HG03196 (cell line): ENCODE results near the gene CLEC2A.
"Not testable (repeated sequence)": the region's sequence is repeated elsewhere in the genome, so short reads cannot be mapped to it uniquely, and the experiment has no call there.

ENCODE experiments used
- ATAC-seq: cut with Tn5 transposase; IDR thresholded peaks from one replicate; pipeline ENCODE4 v1.9.1; 2021; ENCODE audit not compliant: unreplicated experiment

Gene CLEC2A

GRCh38 chr12:9883175-9883574, 49.0 kb downstream of the CLEC2A start:
- ATAC-seq = no peak

- no peak for ATAC-seq
These were observed 50.2 kb downstream of the CLEC2A start for GRCh38 chr12:9881988-9882387.

- no peak for ATAC-seq
These were observed 50.9 kb downstream of the CLEC2A start, which contains the start of gene KLRF2 for GRCh38 chr12:9881246-9881645. Gene KLRF2 (plus strand): TSS chr12:9881489. CDS start chr12:9881596, 107 bp downstream.

GRCh38 chr12:9880532-9881078, 51.6 kb downstream of the CLEC2A start:
- no peak for ATAC-seq

DNA sequence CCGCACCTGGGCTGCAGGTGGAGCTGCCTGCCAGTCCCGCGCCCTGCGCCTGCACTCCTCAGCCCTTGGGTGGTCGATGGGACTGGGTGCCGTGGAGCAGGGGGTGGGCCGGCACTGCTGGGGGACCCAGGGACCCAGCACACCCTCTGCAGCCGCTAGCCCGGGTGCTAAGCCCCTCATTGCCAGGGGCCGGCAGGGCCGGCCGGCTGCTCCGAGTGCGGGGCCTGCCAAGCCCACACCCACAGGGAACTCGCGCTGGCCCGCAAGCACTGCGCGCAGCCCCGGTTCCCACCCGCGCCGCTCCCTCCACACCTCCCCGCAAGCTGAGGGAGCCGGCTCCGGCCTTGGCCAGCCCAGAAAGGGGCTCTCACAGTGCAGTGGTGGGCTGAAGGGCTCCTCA, 56.0 kb downstream of the CLEC2A start:
- ATAC-seq = not testable (repeated sequence)

- ATAC-seq = no peak
These were observed 59.4 kb downstream of the CLEC2A start for GRCh38 chr12:9872742-9873141.

- ATAC-seq = no peak
These were observed 60.0 kb downstream of the CLEC2A start for GRCh38 chr12:9872162-9872561.

- no peak for ATAC-seq
These were observed 61.8 kb downstream of the CLEC2A start for GRCh38 chr12:9870286-9870866.

- no peak for ATAC-seq
These were observed 62.6 kb downstream of the CLEC2A start, which contains the start of gene CLEC2B for GRCh38 chr12:9869307-9870161. Gene CLEC2B (minus strand): TSS chr12:9869354.

DNA sequence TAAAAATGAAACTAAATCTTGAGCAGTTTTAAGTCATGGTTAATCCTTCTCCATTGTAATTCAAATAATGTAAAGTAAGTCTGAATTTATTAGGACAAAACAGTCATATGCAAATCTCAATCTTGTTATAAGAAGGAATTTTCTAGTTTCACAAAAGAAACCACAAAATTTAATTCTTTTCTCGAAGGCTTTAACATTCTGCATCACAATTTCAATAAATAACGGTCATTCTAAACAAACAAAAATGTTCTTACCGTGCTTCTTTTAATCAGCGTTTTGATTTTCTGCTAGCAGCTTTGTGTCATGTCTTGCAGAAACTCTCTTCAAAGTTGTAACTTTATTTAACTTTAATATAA, 63.2 kb downstream of the CLEC2A start:
- no peak for ATAC-seq

- no peak for ATAC-seq
These were observed 63.8 kb downstream of the CLEC2A start for GRCh38 chr12:9868311-9868801.

- no peak for ATAC-seq
These were observed 64.6 kb downstream of the CLEC2A start for GRCh38 chr12:9867531-9867930.

DNA sequence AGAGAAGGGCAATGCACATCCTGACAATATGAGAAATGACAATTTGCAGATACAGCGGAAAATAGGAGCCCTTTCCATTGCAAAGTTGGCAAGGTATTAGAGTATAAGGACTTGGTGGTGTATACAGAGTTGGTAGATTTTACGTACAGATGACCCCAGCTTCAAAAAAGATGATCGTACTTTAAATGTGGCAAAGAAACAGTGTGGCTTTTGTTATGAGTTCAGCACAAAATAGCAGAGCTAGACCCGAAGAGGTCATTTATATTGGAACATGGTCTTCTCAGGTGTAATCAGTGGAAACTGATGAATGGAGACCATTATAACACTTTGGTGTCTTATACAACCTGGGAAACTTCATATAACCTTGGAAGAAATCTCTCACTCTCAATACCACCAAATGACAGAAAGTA, 65.3 kb downstream of the CLEC2A start:
- ATAC-seq = no peak

- ATAC-seq = no peak
These were observed 67.1 kb downstream of the CLEC2A start for GRCh38 chr12:9864913-9865675.
